Smooth muscle cell (in vitro differentiated cells): ENCODE measurements around the gene SMARCA5. TPM values are rescaled to one million over a fixed set of nuclear protein-coding genes. Genes with fewer than 3 reads are reported as not detected.

Experiments
- DNase-seq: peaks from one replicate; lab custom pipeline; 2025; ENCODE audit not compliant: unreplicated experiment; lab: John Stamatoyannopoulos, UW
- H2AFZ ChIP-seq: fragments of 200-600 bp; sonication (generic); 2 replicates; pipeline ENCODE4 v1.6.0; 2016; ENCODE audit warnings: antibody characterized with exemption, low read depth, mild to moderate bottlenecking
- H3F3A ChIP-seq: fragments of 200-600 bp; sonication (generic); 2 replicates; pipeline ENCODE4 v1.6.0; 2017; ENCODE audit warnings: antibody characterized with exemption, low read depth
- H3K27ac ChIP-seq: fragments of 200-600 bp; sonication (generic); 2 replicates; pipeline ENCODE4 v1.5.1; 2016; ENCODE audit warnings: low read depth, mild to moderate bottlenecking
- H3K27me3 ChIP-seq: fragments of 200-600 bp; sonication (generic); 2 replicates; pipeline ENCODE4 v1.6.1; 2016; ENCODE audit warnings: low read depth, mild to moderate bottlenecking
- H3K36me3 ChIP-seq: fragments of 200-600 bp; sonication (generic); 2 replicates; pipeline ENCODE4 v1.5.1; 2016; ENCODE audit warnings: low read depth
- H3K4me1 ChIP-seq: fragments of 200-600 bp; sonication (generic); 2 replicates; pipeline ENCODE4 v1.5.1; 2016; ENCODE audit warnings: low read depth
- H3K4me2 ChIP-seq: fragments of 200-600 bp; sonication (generic); 2 replicates; pipeline ENCODE4 v1.6.0; 2016; ENCODE audit warnings: mild to moderate bottlenecking
- H3K4me3 ChIP-seq: fragments of 200-600 bp; sonication (generic); 2 replicates; pipeline ENCODE4 v1.5.1; 2016; ENCODE audit warnings: mild to moderate bottlenecking
- H3K79me2 ChIP-seq: fragments of 200-600 bp; sonication (generic); 2 replicates; pipeline ENCODE4 v1.6.0; 2016; ENCODE audit warnings: low read depth, mild to moderate bottlenecking
- H3K9ac ChIP-seq: fragments of 200-600 bp; sonication (generic); 2 replicates; pipeline ENCODE4 v1.6.0; 2016; ENCODE audit warnings: low read depth
- H3K9me3 ChIP-seq: fragments of 200-600 bp; sonication (generic); replicated peaks from 2 replicates; pipeline ENCODE4 v1.5.1; 2016; ENCODE audit warnings: low read depth
- H4K20me1 ChIP-seq: fragments of 200-600 bp; sonication (generic); 2 replicates; pipeline ENCODE4 v1.6.0; 2016; ENCODE audit warnings: low read depth
- WGBS: methylation state at CpG from one replicate; pipeline ENCODE4 v1.1.7; 2016; ENCODE audit warnings: low lambda C conversion rate; 5-methylcytosine and 5-hydroxymethylcytosine counted together
- polyA plus RNA-seq: library from polyadenylated mRNA; unstranded; fragments of >200 nt; fragmentation: Nextera tagmentation; extraction: Ambion mirVana; gene quantifications from 2 replicates; pipeline ENCODE4 v1.2.1, GENCODE V29; 2016
- total RNA-seq: library from RNA; depleted of rRNA; stranded (reverse); fragments of >200 nt; gene quantifications from 2 replicates; pipeline ENCODE4 v1.2.3, GENCODE V29; 2014
- TF ChIP-seq, protein P1 (sequence below): fragments of 200-600 bp; sonication (generic); IDR thresholded peaks from 2 replicates; pipeline ENCODE4 v1.5.1; 2017; ENCODE audit warnings: borderline replicate concordance, mild to moderate bottlenecking, antibody characterized with exemption; ENCODE audit not compliant: insufficient read depth, poor library complexity, severe bottlenecking

SMARCA5 gene
- total and polyA plus RNA-seq, 2 experiments from 2014 or later, result 31.2 to 80.2 TPM

DNA sequence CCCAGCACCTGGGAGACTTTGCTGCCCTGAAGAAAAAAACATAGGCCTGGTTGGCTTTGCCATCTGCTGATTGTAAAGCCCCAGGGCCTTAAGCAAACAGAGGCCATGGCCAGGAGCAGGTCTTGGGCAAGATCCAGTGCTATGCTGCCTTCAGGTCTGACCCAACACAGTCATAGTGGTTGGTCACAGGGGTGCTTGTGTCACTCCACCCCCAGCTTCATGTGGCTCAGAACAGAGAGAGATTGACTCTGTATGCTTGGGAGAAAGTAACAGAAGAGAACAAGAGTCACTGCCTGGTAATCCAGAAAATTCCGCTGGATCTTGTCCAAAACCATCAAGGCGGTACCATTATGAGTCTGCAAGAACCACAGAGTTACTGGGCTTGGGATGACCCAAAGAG lies 24.4 kb upstream of the SMARCA5 start:
- no peak overlapping the region for H2AFZ ChIP-seq

DNA sequence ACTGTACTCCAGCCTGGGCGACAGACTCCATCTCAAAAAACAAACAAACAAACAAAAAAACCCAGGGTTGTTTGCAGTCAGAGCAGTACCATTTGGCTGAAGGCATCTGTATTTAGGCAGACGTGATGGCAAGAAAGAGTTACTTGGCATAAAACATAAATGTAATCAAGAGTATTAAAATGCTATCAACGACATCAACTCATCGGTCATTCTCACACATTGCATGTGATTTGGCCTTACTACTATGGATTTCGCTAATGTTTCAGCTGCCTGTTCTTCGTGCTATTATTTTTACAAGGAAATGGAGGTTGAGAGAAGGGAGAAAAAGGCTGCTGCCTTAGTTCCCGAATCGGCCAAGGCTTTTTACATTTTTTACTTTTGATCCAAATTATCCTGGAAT lies 15.5 kb upstream of the SMARCA5 start:
- no peak for DNase-seq
- Histone ChIP-seq H3K79me2 (no peaks in the 10 kb centered on the region), H3F3A (no peaks in the 10 kb centered on the region), H3K4me2 (no peak overlapping the region), H3K9ac (no peak overlapping the region), H3K36me3 (no peaks in the 10 kb centered on the region), H3K4me3 (no peak overlapping the region), H3K4me1 (no peaks in the 10 kb centered on the region), H3K9me3 (no peaks in the 10 kb centered on the region), H3K27me3 (no peaks in the 10 kb centered on the region), H4K20me1 (no peaks in the 10 kb centered on the region), H2AFZ (no peak overlapping the region), H3K27ac (no peak overlapping the region)
- WGBS, result 93% methylated on average over 8 of the region's 8 CpGs
- TF ChIP-seq, protein P1, sequence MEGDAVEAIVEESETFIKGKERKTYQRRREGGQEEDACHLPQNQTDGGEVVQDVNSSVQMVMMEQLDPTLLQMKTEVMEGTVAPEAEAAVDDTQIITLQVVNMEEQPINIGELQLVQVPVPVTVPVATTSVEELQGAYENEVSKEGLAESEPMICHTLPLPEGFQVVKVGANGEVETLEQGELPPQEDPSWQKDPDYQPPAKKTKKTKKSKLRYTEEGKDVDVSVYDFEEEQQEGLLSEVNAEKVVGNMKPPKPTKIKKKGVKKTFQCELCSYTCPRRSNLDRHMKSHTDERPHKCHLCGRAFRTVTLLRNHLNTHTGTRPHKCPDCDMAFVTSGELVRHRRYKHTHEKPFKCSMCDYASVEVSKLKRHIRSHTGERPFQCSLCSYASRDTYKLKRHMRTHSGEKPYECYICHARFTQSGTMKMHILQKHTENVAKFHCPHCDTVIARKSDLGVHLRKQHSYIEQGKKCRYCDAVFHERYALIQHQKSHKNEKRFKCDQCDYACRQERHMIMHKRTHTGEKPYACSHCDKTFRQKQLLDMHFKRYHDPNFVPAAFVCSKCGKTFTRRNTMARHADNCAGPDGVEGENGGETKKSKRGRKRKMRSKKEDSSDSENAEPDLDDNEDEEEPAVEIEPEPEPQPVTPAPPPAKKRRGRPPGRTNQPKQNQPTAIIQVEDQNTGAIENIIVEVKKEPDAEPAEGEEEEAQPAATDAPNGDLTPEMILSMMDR, result no peak

More for the DNA sequence above, 24.4 kb upstream of the SMARCA5 start:
- Histone ChIP-seq H3K9ac (no peak overlapping the region), H3K27ac (no peak overlapping the region), H3K27me3 (no peaks in the 10 kb centered on the region), H3K9me3 (no peaks in the 10 kb centered on the region), H3K36me3 (no peaks in the 10 kb centered on the region), H3F3A (no peaks in the 10 kb centered on the region), H4K20me1 (no peaks in the 10 kb centered on the region), H3K4me2 (no peak overlapping the region), H3K4me1 (no peaks in the 10 kb centered on the region), H3K4me3 (no peak overlapping the region), H3K79me2 (no peaks in the 10 kb centered on the region)
- 97% methylated on average over 2 of the region's 2 CpGs for WGBS
- TF ChIP-seq, protein P1, result no peak
- no peak for DNase-seq

DNA sequence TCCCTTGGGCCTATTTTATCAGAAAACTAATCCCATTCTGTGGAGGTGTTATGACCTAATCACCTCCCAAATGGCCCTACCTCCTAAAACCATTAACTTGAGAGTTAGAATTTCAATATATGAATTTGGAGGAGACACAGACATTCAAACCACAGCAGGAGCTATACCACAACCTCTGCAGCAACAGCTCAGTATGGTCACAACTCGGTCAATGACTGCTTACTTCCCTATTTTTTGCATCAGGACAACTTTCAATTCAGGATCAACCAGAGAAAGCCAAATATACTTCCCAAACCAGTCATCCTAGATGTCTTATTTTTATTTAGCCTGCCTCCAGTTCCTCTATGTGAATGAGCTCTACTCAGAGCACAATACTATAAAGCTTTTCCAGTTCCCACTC lies 11.3 kb upstream of the SMARCA5 start:
- Histone ChIP-seq H3F3A (no peaks in the 10 kb centered on the region), H3K4me1 (no peaks in the 10 kb centered on the region), H3K4me3 (no peak overlapping the region), H2AFZ (no peak overlapping the region), H4K20me1 (no peaks in the 10 kb centered on the region), H3K9ac (no peak overlapping the region), H3K79me2 (no peaks in the 10 kb centered on the region), H3K4me2 (no peak overlapping the region), H3K9me3 (no peaks in the 10 kb centered on the region), H3K36me3 (no peaks in the 10 kb centered on the region), H3K27ac (no peak overlapping the region), H3K27me3 (no peaks in the 10 kb centered on the region)
- TF ChIP-seq, protein P1, result no peak
- no peak for DNase-seq
- WGBS, result 100% methylated on average over 1 of the region's 1 CpG

DNA sequence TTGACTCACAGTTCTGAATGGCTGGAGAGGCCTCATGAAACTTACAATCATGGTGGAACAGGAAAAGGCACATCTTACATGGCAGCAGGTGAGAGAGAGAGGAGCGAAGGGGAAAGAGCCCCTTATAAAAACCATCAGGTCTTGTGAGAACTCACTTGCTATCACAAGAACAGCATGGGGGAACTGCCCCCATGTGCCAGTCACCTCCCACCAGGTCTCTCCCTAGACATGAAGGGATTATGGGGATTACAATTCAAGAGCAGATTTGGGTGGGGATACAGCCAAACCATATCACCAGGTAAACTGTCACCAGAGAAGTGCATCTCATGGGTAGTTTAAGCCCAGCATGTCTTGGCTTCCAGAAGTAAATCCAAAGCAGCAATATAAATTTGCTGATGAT lies 7.5 kb upstream of the SMARCA5 start:
- Histone ChIP-seq H3K9me3 (no peaks in the 10 kb centered on the region), H3K27me3 (peaks cover 19% of the 10 kb centered on the region), H3F3A (no peaks in the 10 kb centered on the region), H3K4me3 (no peak overlapping the region), H3K4me2 (no peak overlapping the region), H4K20me1 (no peaks in the 10 kb centered on the region), H3K9ac (no peak overlapping the region), H3K36me3 (no peaks in the 10 kb centered on the region), H3K27ac (no peak overlapping the region), H2AFZ (no peak overlapping the region), H3K79me2 (no peaks in the 10 kb centered on the region), H3K4me1 (no peaks in the 10 kb centered on the region)
- TF ChIP-seq, protein P1, result no peak
- 100% methylated on average over 1 of the region's 1 CpG for WGBS
- no peak for DNase-seq
